Activated naive CD4-positive, alpha-beta T cell treated with anti-CD3 and anti-CD28 coated beads, Interleukin-2, amount 10 ng/mL, durations not matched to agents 5 hours and 36 hours (primary cell): ENCODE measurements around the gene ZNF878. TPM values are rescaled to one million over a fixed set of nuclear protein-coding genes. Genes with fewer than 3 reads are reported as not detected.

Source experiments
- total RNA-seq, 2 experiments: library from RNA; stranded (reverse); gene quantifications; one replicate each; pipeline ENCODE4 v1.2.3, GENCODE V29; 2021

Gene ZNF878
- under 1 TPM; 0.41 to 0.50 TPM for total RNA-seq

DNA sequence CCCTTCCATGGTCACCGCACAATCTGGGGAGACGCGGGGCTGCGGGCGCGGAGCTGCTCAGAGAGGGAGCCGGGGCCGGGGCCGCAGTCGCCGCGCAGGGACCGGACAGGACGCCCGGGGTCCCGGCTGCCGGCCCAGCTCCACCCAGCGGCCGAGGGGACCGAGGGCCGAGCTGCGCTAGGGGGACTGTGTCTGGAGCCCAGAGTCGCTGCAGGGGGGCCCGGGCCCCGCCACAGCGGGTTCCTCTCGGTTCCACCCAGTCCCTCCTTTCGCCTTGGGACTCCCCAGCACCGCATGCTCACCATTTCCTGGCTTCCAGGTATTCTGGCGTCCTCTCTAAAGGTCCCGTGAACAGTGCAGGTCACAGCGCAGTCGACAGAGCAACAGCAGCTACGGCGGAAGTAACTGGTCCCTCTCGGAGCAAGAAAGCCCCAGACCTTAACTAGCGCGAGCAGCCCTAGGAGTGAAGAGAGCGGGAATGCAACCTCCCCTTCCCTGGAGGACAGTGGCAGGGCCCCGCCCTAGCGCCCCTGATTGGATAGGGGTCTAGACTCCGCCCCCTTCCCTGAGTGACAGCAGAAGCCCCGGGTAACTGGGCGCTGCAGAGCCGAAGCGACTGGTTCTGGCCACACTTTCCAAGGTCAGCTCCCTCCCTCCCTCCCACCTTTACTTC lies at the start of gene ZNF878:
TSS of gene ZNF878 (minus strand) at position 465 of the 673 bp plus-strand sequence. CDS start at position 305, 160 bp downstream.

DNA sequence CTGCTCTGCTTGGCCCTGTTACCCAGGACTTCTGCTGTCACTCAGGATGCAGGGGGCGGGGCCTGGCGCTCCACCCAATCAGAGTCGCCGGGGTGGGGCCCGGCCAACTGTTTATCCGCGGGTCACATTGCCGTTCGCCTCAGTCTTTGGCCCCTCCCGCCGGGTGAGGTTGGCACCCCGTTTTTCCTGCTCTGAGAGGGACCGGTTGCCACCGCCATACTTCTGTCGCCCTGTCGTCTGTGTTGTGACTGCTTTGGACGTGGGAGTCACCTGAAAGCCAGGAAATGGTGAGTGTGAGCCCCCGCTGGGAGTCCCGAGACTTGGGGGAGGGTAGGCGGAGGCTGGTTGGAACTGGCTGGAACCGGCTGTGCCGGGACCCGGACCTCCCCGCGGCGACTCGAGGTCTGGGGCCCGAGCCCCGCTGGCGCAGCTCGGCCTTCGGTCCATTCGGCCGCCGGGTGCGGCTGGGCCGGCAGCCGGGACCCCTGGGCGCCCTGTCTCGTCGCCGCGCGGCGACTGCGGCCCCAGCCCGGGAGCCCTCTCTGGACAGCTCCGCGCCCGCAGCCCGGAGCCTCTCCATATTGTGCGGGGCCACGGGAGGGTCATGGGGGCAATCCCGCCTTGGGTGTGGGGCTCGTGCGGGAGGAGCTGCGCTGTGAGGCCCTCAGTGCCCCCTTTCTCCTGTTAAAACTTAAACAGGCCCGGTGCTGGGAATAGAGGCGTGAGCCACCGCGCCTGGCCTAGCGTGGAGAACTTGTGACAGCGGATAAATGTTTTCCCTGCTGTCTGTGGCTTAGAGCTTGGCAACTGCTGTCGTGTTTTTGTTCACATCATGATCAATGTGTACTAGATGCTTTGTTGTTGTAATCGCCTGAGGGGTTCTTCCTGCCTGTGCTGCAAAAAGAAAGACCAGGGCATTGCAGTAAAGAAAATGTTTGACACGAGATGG lies 12.1 kb upstream of the ZNF878 start, which contains the start of gene ZNF844:
TSS of gene ZNF844 (plus strand) at position 142 of the 949 bp plus-strand sequence. CDS start at position 285, 143 bp downstream.

DNA sequence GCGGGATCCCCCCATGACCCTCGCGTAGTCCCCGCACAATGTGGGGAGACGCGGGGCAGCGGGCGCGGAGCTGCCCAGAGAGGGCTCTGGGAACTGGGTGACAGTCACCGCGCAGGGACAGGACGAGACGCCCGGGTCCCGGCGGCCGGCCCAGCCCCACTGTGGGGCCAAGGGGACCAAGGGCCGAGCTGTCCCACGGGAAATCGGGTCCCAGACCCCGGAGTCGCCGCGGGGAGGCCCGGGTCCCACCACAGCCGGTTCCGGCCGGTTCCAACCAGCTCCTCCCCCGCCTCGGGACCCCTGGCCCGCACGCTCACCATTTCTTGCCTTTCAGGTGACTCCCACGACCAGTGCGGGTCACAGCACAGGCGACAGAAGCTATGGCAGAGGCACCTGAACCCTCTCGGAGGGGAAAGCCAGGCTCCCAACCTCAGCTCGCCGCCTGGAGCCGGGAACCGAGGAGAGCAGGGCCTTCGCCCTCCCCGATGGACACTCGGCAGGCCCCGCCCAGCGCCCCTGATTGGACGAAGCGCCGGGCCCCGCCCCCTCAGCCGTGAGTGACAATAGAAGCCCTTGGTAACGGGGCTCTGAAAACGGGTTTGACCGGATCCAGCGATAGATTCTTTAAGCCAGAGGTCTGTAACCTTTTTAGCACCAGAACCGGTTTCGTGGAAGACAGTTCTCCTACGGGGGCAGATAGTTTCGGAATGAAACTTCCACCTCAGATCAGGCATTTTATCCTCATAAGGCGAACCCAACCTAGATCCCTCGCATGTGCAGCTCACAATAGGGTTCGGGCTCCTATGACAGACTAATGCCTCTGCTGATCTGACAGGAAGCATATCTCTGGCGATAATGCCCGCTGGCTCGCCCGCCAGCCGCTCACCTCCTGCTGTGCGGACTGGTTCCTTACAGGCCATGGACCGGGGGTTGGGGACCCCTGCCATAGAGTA lies 17.3 kb downstream of the ZNF878 start, which contains the start of gene ZNF433:
TSS of gene ZNF433 (minus strand) at position 460 of the 953 bp plus-strand sequence. CDS start at position 320, 140 bp downstream.

Other genes starting within 250 kb of the ZNF878 start
- gene ZNF440, start 238.7 kb downstream of the ZNF878 start, total RNA-seq: 10 to 100 TPM; 15.7 to 16.5 TPM
- 1 to 10 TPM; 7.8 to 9.2 TPM for gene ZNF439, start 204.2 kb downstream of the ZNF878 start, total RNA-seq
- 1 to 10 TPM; 4.2 to 4.9 TPM for gene ZNF69, start 165.2 kb downstream of the ZNF878 start, total RNA-seq
- gene ZNF700, start 127.9 kb downstream of the ZNF878 start, total RNA-seq: 10 to 100 TPM; 21.8 to 22.1 TPM
- 1 to 10 TPM; 2.7 to 3.4 TPM for gene ZNF763, start 87.9 kb downstream of the ZNF878 start, total RNA-seq
- gene ZNF433, start 17.3 kb downstream of the ZNF878 start, total RNA-seq: under 1 TPM; 0.39 to 0.43 TPM
- gene ZNF844, start 11.8 kb upstream of the ZNF878 start, total RNA-seq: 1 to 10 TPM; 2.5 to 3.9 TPM
- gene ZNF20, start 87.4 kb upstream of the ZNF878 start, total RNA-seq: 1 to 10 TPM; 3.9 to 6.1 TPM
- gene ZNF625, start 103.8 kb upstream of the ZNF878 start, total RNA-seq: 1 to 10 TPM; 6.0 to 6.4 TPM
- 10 to 100 TPM; 15.4 to 16.4 TPM for gene ZNF136, start 110.1 kb upstream of the ZNF878 start, total RNA-seq
- gene ZNF44, start 241.9 kb upstream of the ZNF878 start, total RNA-seq: 10 to 100 TPM; 15.7 to 16.9 TPM